K562 (cell line): ENCODE results near the gene RRBP1. TPM values are rescaled to one million over a fixed set of nuclear protein-coding genes. Genes with fewer than 3 reads are reported as not detected.

Experiments
- ATAC-seq: fragments of 200-7000 bp; cut with Tn5 transposase; 3 replicates; pipeline ENCODE4 v1.9.1; 2020; ENCODE audit warnings: moderate library complexity
- BruUV-seq: library from RNA; stranded (reverse); fragments of 400-500 nt; replicated peaks from 2 replicates; lab custom pipeline; 2021; lab: Mats Ljungman, UMichigan
- CTCF ChIA-PET: fragments of 300-600 bp; formaldehyde crosslinking; extraction: SDS; loops from one replicate; lab custom pipeline; 2021; ENCODE audit warnings: low intra/inter-chr PET ratio; lab: Yijun Ruan, JAX
- POLR2A ChIA-PET: fragments of 300-600, 350-650 bp; sonication (Branson Sonifier 250); formaldehyde crosslinking; extraction: SDS; loops from one replicate; lab custom pipeline; 2021; ENCODE audit warnings: antibody characterized with exemption, inconsistent platforms; lab: Yijun Ruan, JAX
- DNase-seq, 4 experiments: peaks; one replicate each; pipeline versions ENCODE4 v3.0.0 to v3.0.0-alpha.2; 2011 to 2018; ENCODE audit warnings: low spot score in 3 of 4, mixed read lengths in 3 of 4; ENCODE audit errors: extremely low read depth in 1 of 4
- FAIRE-seq: peaks from 2 replicates; lab custom pipeline; 2011; peaks lifted over from hg19 to GRCh38; lab: Jason Lieb, UNC
- H2AFZ ChIP-seq: 2 replicates; pipeline ENCODE4 v1.6.0; 2011; ENCODE audit warnings: low read depth, low read length, control low read depth, inconsistent platforms
- H3K27ac ChIP-seq: fragments of 200-600 bp; 3 replicates; pipeline ENCODE4 v1.8.0; 2011; ENCODE audit warnings: low read depth, mild to moderate bottlenecking, control low read depth, inconsistent platforms, low read length, moderate library complexity, mixed read lengths; ENCODE audit errors: extremely low read depth
- H3K27me3 ChIP-seq, 2 experiments: fragments of 300-600 bp in 1 of 2; 2 replicates in 1 of 2; 3 replicates in 1 of 2; pipeline versions ENCODE4 v1.6.0 to v1.8.0; 2011; ENCODE audit warnings: inconsistent platforms in 2 of 2, low read length in 2 of 2, mild to moderate bottlenecking in 1 of 2, mixed read lengths in 1 of 2, moderate library complexity in 1 of 2; ENCODE audit not compliant: control insufficient read depth in 2 of 2, insufficient read depth in 2 of 2
- H3K36me3 ChIP-seq: fragments of 300-600 bp; 3 replicates; pipeline ENCODE4 v1.8.0; 2011; ENCODE audit warnings: mild to moderate bottlenecking, low read length, inconsistent platforms; ENCODE audit not compliant: control insufficient read depth, insufficient read depth
- H3K4me1 ChIP-seq, 2 experiments: fragments of 200-600 bp in 1 of 2; replicated peaks in 1 of 2; 2 replicates in 1 of 2; 3 replicates in 1 of 2; pipeline versions ENCODE4 v1.5.1 to v1.8.0; 2011; ENCODE audit warnings: inconsistent platforms in 2 of 2, low read length in 2 of 2, mild to moderate bottlenecking in 1 of 2, mixed read lengths in 1 of 2, moderate library complexity in 1 of 2; ENCODE audit not compliant: control insufficient read depth in 2 of 2, insufficient read depth in 2 of 2
- H3K4me2 ChIP-seq: 2 replicates; pipeline ENCODE4 v1.6.1; 2011; ENCODE audit warnings: low read length, control low read depth, inconsistent platforms, mixed read lengths; ENCODE audit not compliant: insufficient read depth
- H3K4me3 ChIP-seq: fragments of 200-600 bp; sonication (generic), shearing (Covaris generic); 2 replicates; pipeline ENCODE4 v1.5.1; 2016; ENCODE audit warnings: control low read depth, inconsistent platforms
- H3K79me2 ChIP-seq: fragments of 200-600 bp; 3 replicates; pipeline ENCODE4 v1.8.0; 2011; ENCODE audit warnings: low read length, inconsistent platforms; ENCODE audit not compliant: control insufficient read depth, insufficient read depth
- H3K9ac ChIP-seq, 2 experiments: 2 replicates each; pipeline versions ENCODE4 v1.6.0 to v1.6.1; 2011; ENCODE audit warnings: low read depth in 2 of 2, low read length in 2 of 2, control low read depth in 1 of 2, inconsistent platforms in 1 of 2, mild to moderate bottlenecking in 1 of 2, mixed read lengths in 1 of 2; ENCODE audit not compliant: insufficient read depth in 1 of 2
- H3K9me1 ChIP-seq: one replicate; pipeline ENCODE4 v1.6.0; 2011; ENCODE audit warnings: inconsistent platforms, mild to moderate bottlenecking, low read length, moderate library complexity; ENCODE audit not compliant: control insufficient read depth, insufficient read depth
- H3K9me3 ChIP-seq: replicated peaks from 2 replicates; pipeline ENCODE4 v1.5.1; 2011; ENCODE audit warnings: low read depth, low read length, inconsistent platforms; ENCODE audit not compliant: control insufficient read depth, insufficient read depth
- H4K20me1 ChIP-seq: replicated peaks from 2 replicates; pipeline ENCODE4 v1.6.1; 2011; ENCODE audit warnings: low read length, inconsistent platforms, mixed read lengths; ENCODE audit not compliant: control insufficient read depth, insufficient read depth
- CBX3 ChIP-seq, 2 experiments: IDR thresholded peaks; 1 replicate in 1 of 2; 2 replicates in 1 of 2; pipeline ENCODE4 v1.6.1; 2012; ENCODE audit warnings: inconsistent platforms in 2 of 2, low read length in 2 of 2, borderline replicate concordance in 1 of 2, control low read depth in 1 of 2
- CHD2 ChIP-seq: IDR thresholded peaks from 2 replicates; pipeline ENCODE4 v1.6.1; 2011; ENCODE audit warnings: low read depth, low read length
- CREM ChIP-seq: IDR thresholded peaks from 2 replicates; pipeline ENCODE4 v1.6.1; 2014; ENCODE audit warnings: antibody characterized with exemption, low read depth
- HCFC1 ChIP-seq: IDR thresholded peaks from 2 replicates; pipeline ENCODE4 v1.6.1; 2012; ENCODE audit warnings: low read depth, low read length, improper control_type of control experiment
- KLF13 ChIP-seq: fragments of 450-650 bp; IDR thresholded peaks from 2 replicates; pipeline ENCODE4 v1.6.1; 2016; ENCODE audit warnings: missing genetic modification characterization, low read depth, mild to moderate bottlenecking, missing compliant biosample characterization, moderate library complexity, borderline replicate concordance
- POLR2AphosphoS5 ChIP-seq: IDR thresholded peaks from 2 replicates; pipeline ENCODE4 v1.6.1; 2011; ENCODE audit warnings: mild to moderate bottlenecking, low read depth, low read length, moderate library complexity; ENCODE audit not compliant: control insufficient read depth, insufficient read depth
- ZHX1 ChIP-seq: fragments of 150-350 bp; conservative IDR thresholded peaks from 2 replicates; pipeline ENCODE4 v1.6.1; 2014; ENCODE audit warnings: low read length
- WGBS: fragments of 100-300 bp; shearing (Covaris generic); methylation state at CpG from one replicate; pipeline ENCODE4 v1.1.6; 2016; ENCODE audit warnings: low coverage, mixed read lengths; ENCODE audit not compliant: insufficient coverage; ENCODE audit errors: missing lambda C conversion rate; 5-methylcytosine and 5-hydroxymethylcytosine counted together
- in situ Hi-C: fragments of 300-500 bp; cut with MboI; formaldehyde crosslinking; loops from 4 replicates; pipeline ENCODE4 v1.15.0; 2018; ENCODE audit warnings: inconsistent platforms, mixed read lengths
- intact Hi-C: fragments of 100-400 bp; cut with micrococcal nuclease; formaldehyde crosslinking; loops from 2 replicates; pipeline ENCODE4 v1.14.2; 2022
- polyA plus RNA-seq, 8 experiments: library from polyadenylated mRNA; depleted of rRNA in 4 of 8; stranded (reverse) in 5 of 8; unstranded in 3 of 8; fragments of >200 nt; fragmentation: Nextera tagmentation in 2 of 8; fragmentation: Illumina TruSeq in 1 of 8; extraction: Ambion mirVana in 2 of 8; extraction: Trizol in 1 of 8; gene quantifications; 2 replicates each; pipeline versions ENCODE4 v1.2.1 to v1.2.3, GENCODE V29; 2011 to 2014; ENCODE audit warnings: inconsistent platforms in 1 of 8, missing spikeins in 1 of 8
- total RNA-seq, 7 experiments: library from RNA; depleted of rRNA in 6 of 7; stranded (reverse); fragments of >200 nt in 6 of 7; fragmentation: Illumina TruSeq in 2 of 7; extraction: Trizol in 2 of 7; gene quantifications; 2 replicates each; pipeline versions ENCODE4 v1.2.1 to v1.2.3, GENCODE V29; 2011 to 2021; ENCODE audit warnings: low replicate concordance in 1 of 7
- TF ChIP-seq, protein P1 (sequence below): sonication (generic); IDR thresholded peaks from 2 replicates; pipeline ENCODE4 v1.6.1; 2016

RRBP1 gene
- total and polyA plus RNA-seq, 9 of the 15 experiments (the other 6 are each of a cell fraction or from before 2014, with no cell fraction given) = 0.84 to 32.0 (median 17.6) TPM

- TF ChIP-seq ZHX1 (no peak), CREM (no peak), CHD2 (no peak), KLF13 (tag) (no peak), CBX3 (IDR thresholded peaks at IDR 0.05; ENCODE audit: borderline replicate concordance in 1 of 2, low read length in 2 of 2) (no peak), HCFC1 (no peak)
Measured at GRCh38 chr20:17593902-17594301, 88.1 kb downstream of the RRBP1 start (continued).

- ATAC-seq (no peak), DNase-seq (no peak), FAIRE-seq (no peak)
- no peak overlapping the region for H2AFZ ChIP-seq
- peaks cover 12% of the 10 kb centered on the region; the same call in 1 of the 3 replicates for H3K79me2 ChIP-seq
- no peak overlapping the region for H3K4me2 ChIP-seq
- intact Hi-C loops (no loop called here), in situ Hi-C loops (no loop called here)
- POLR2A ChIA-PET = interaction anchor here (0.8 to 1.4 kb wide), 3 partner anchors 9 to 23 kb away, joined by 3 to 5 read pairs (median 3); no protein-coding TSS in a partner anchor
- CTCF ChIA-PET = no interaction called here
- 0% methylated on average over 1 of the region's 1 CpG for WGBS
- no peaks in the 10 kb centered on the region for H3K9me1 ChIP-seq
- no peaks in the 10 kb centered on the region for H3K36me3 ChIP-seq
- BruUV-seq = no TSS peak
- TF ChIP-seq POLR2AphosphoS5 = no peak
- TF ChIP-seq, protein P1, sequence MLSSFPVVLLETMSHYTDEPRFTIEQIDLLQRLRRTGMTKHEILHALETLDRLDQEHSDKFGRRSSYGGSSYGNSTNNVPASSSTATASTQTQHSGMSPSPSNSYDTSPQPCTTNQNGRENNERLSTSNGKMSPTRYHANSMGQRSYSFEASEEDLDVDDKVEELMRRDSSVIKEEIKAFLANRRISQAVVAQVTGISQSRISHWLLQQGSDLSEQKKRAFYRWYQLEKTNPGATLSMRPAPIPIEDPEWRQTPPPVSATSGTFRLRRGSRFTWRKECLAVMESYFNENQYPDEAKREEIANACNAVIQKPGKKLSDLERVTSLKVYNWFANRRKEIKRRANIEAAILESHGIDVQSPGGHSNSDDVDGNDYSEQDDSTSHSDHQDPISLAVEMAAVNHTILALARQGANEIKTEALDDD = 0 out of 2 replicates have a peak, but pooled peaks have one; percentile 37
- H3K4me3 ChIP-seq = no peak overlapping the region
- no peak overlapping the region for H3K9ac ChIP-seq
- H4K20me1 ChIP-seq = peaks cover 8% of the 10 kb centered on the region; the same call in 1 of the 2 replicates
- no peaks in the 10 kb centered on the region for H3K27me3 ChIP-seq
- H3K4me1 ChIP-seq = peaks cover 0 to 4% of the 10 kb centered on the region in 2 experiments; a peak in 4 of 5 replicates
- H3K9me3 ChIP-seq = no peaks in the 10 kb centered on the region
- no peak overlapping the region for H3K27ac ChIP-seq
Measured at GRCh38 chr20:17590245-17590644, 91.8 kb downstream of the RRBP1 start.
